K562 (cell line): ENCODE data around the gene MTCH2. TPM values are rescaled to one million over a fixed set of nuclear protein-coding genes. Genes with fewer than 3 reads are reported as not detected.

Experiments used
- ATAC-seq: fragments of 200-7000 bp; cut with Tn5 transposase; 3 replicates; pipeline ENCODE4 v1.9.1; 2020; ENCODE audit warnings: moderate library complexity
- BruUV-seq: library from RNA; stranded (reverse); fragments of 400-500 nt; replicated peaks from 2 replicates; lab custom pipeline; 2021; lab: Mats Ljungman, UMichigan
- CTCF ChIA-PET: fragments of 300-600 bp; formaldehyde crosslinking; extraction: SDS; loops from one replicate; lab custom pipeline; 2021; ENCODE audit warnings: low intra/inter-chr PET ratio; lab: Yijun Ruan, JAX
- POLR2A ChIA-PET: fragments of 300-600, 350-650 bp; sonication (Branson Sonifier 250); formaldehyde crosslinking; extraction: SDS; loops from one replicate; lab custom pipeline; 2021; ENCODE audit warnings: antibody characterized with exemption, inconsistent platforms; lab: Yijun Ruan, JAX
- DNase-seq, 4 experiments: peaks; one replicate each; pipeline versions ENCODE4 v3.0.0 to v3.0.0-alpha.2; 2011 to 2018; ENCODE audit warnings: low spot score in 3 of 4, mixed read lengths in 3 of 4; ENCODE audit errors: extremely low read depth in 1 of 4
- FAIRE-seq: peaks from 2 replicates; lab custom pipeline; 2011; peaks lifted over from hg19 to GRCh38; lab: Jason Lieb, UNC
- H2AFZ ChIP-seq: 2 replicates; pipeline ENCODE4 v1.6.0; 2011; ENCODE audit warnings: low read depth, low read length, control low read depth, inconsistent platforms
- H3K27ac ChIP-seq: fragments of 200-600 bp; 3 replicates; pipeline ENCODE4 v1.8.0; 2011; ENCODE audit warnings: low read depth, mild to moderate bottlenecking, control low read depth, inconsistent platforms, low read length, moderate library complexity, mixed read lengths; ENCODE audit errors: extremely low read depth
- H3K27me3 ChIP-seq, 2 experiments: fragments of 300-600 bp in 1 of 2; 2 replicates in 1 of 2; 3 replicates in 1 of 2; pipeline versions ENCODE4 v1.6.0 to v1.8.0; 2011; ENCODE audit warnings: inconsistent platforms in 2 of 2, low read length in 2 of 2, mild to moderate bottlenecking in 1 of 2, mixed read lengths in 1 of 2, moderate library complexity in 1 of 2; ENCODE audit not compliant: control insufficient read depth in 2 of 2, insufficient read depth in 2 of 2
- H3K36me3 ChIP-seq: fragments of 300-600 bp; 3 replicates; pipeline ENCODE4 v1.8.0; 2011; ENCODE audit warnings: mild to moderate bottlenecking, low read length, inconsistent platforms; ENCODE audit not compliant: control insufficient read depth, insufficient read depth
- H3K4me1 ChIP-seq, 2 experiments: fragments of 200-600 bp in 1 of 2; replicated peaks in 1 of 2; 2 replicates in 1 of 2; 3 replicates in 1 of 2; pipeline versions ENCODE4 v1.5.1 to v1.8.0; 2011; ENCODE audit warnings: inconsistent platforms in 2 of 2, low read length in 2 of 2, mild to moderate bottlenecking in 1 of 2, mixed read lengths in 1 of 2, moderate library complexity in 1 of 2; ENCODE audit not compliant: control insufficient read depth in 2 of 2, insufficient read depth in 2 of 2
- H3K4me2 ChIP-seq: 2 replicates; pipeline ENCODE4 v1.6.1; 2011; ENCODE audit warnings: low read length, control low read depth, inconsistent platforms, mixed read lengths; ENCODE audit not compliant: insufficient read depth
- H3K4me3 ChIP-seq: fragments of 200-600 bp; sonication (generic), shearing (Covaris generic); 2 replicates; pipeline ENCODE4 v1.5.1; 2016; ENCODE audit warnings: control low read depth, inconsistent platforms
- H3K79me2 ChIP-seq: fragments of 200-600 bp; 3 replicates; pipeline ENCODE4 v1.8.0; 2011; ENCODE audit warnings: low read length, inconsistent platforms; ENCODE audit not compliant: control insufficient read depth, insufficient read depth
- H3K9ac ChIP-seq, 2 experiments: 2 replicates each; pipeline versions ENCODE4 v1.6.0 to v1.6.1; 2011; ENCODE audit warnings: low read depth in 2 of 2, low read length in 2 of 2, control low read depth in 1 of 2, inconsistent platforms in 1 of 2, mild to moderate bottlenecking in 1 of 2, mixed read lengths in 1 of 2; ENCODE audit not compliant: insufficient read depth in 1 of 2
- H3K9me1 ChIP-seq: one replicate; pipeline ENCODE4 v1.6.0; 2011; ENCODE audit warnings: inconsistent platforms, mild to moderate bottlenecking, low read length, moderate library complexity; ENCODE audit not compliant: control insufficient read depth, insufficient read depth
- H3K9me3 ChIP-seq: replicated peaks from 2 replicates; pipeline ENCODE4 v1.5.1; 2011; ENCODE audit warnings: low read depth, low read length, inconsistent platforms; ENCODE audit not compliant: control insufficient read depth, insufficient read depth
- H4K20me1 ChIP-seq: replicated peaks from 2 replicates; pipeline ENCODE4 v1.6.1; 2011; ENCODE audit warnings: low read length, inconsistent platforms, mixed read lengths; ENCODE audit not compliant: control insufficient read depth, insufficient read depth
- ARID2 ChIP-seq: fragments of 450-650 bp; IDR thresholded peaks from 2 replicates; pipeline ENCODE4 v1.6.1; 2017; ENCODE audit warnings: antibody characterized with exemption, mild to moderate bottlenecking
- DNMT1 ChIP-seq: fragments of 450-650 bp; IDR thresholded peaks from 2 replicates; pipeline ENCODE4 v1.6.1; 2016; ENCODE audit warnings: antibody characterized with exemption, mild to moderate bottlenecking
- FOXJ3 ChIP-seq: sonication (generic); formaldehyde crosslinking; IDR thresholded peaks from 2 replicates; pipeline ENCODE4 v1.4.0; 2020; ENCODE audit warnings: mild to moderate bottlenecking, missing genetic modification reagents
- POLR2A ChIP-seq: fragments of 450-650 bp; conservative IDR thresholded peaks from 2 replicates; pipeline ENCODE4 v1.6.1; 2016
- POLR2G ChIP-seq: fragments of 200-400 bp; formaldehyde crosslinking; IDR thresholded peaks from 2 replicates; pipeline ENCODE4 v1.6.1; 2017; ENCODE audit warnings: low read depth, mild to moderate bottlenecking, antibody characterized with exemption, low read length, moderate library complexity
- TCF7 ChIP-seq: sonication (generic); IDR thresholded peaks from 2 replicates; pipeline ENCODE4 v1.6.1; 2016; ENCODE audit warnings: antibody characterized with exemption, borderline replicate concordance
- ZNF197 ChIP-seq: fragments of 200-800 bp; sonication (Bioruptor generic); IDR thresholded peaks from 2 replicates; pipeline ENCODE4 v1.6.1; 2016; ENCODE audit warnings: low read depth, missing genetic modification characterization, missing compliant biosample characterization
- ZNF212 ChIP-seq: fragments of 450-650 bp; formaldehyde crosslinking; IDR thresholded peaks from 2 replicates; pipeline ENCODE4 v1.4.0; 2020; ENCODE audit warnings: mild to moderate bottlenecking
- in situ Hi-C: fragments of 300-500 bp; cut with MboI; formaldehyde crosslinking; loops from 4 replicates; pipeline ENCODE4 v1.15.0; 2018; ENCODE audit warnings: inconsistent platforms, mixed read lengths
- intact Hi-C: fragments of 100-400 bp; cut with micrococcal nuclease; formaldehyde crosslinking; loops from 2 replicates; pipeline ENCODE4 v1.14.2; 2022
- polyA plus RNA-seq, 8 experiments: library from polyadenylated mRNA; depleted of rRNA in 4 of 8; stranded (reverse) in 5 of 8; unstranded in 3 of 8; fragments of >200 nt; fragmentation: Nextera tagmentation in 2 of 8; fragmentation: Illumina TruSeq in 1 of 8; extraction: Ambion mirVana in 2 of 8; extraction: Trizol in 1 of 8; gene quantifications; 2 replicates each; pipeline versions ENCODE4 v1.2.1 to v1.2.3, GENCODE V29; 2011 to 2014; ENCODE audit warnings: inconsistent platforms in 1 of 8, missing spikeins in 1 of 8
- total RNA-seq, 7 experiments: library from RNA; depleted of rRNA in 6 of 7; stranded (reverse); fragments of >200 nt in 6 of 7; fragmentation: Illumina TruSeq in 2 of 7; extraction: Trizol in 2 of 7; gene quantifications; 2 replicates each; pipeline versions ENCODE4 v1.2.1 to v1.2.3, GENCODE V29; 2011 to 2021; ENCODE audit warnings: low replicate concordance in 1 of 7

MTCH2 gene
- total and polyA plus RNA-seq, 9 of the 15 experiments (the other 6 are each of a cell fraction or from before 2014, with no cell fraction given), result 95.4 to 620 (median 198) TPM

DNA sequence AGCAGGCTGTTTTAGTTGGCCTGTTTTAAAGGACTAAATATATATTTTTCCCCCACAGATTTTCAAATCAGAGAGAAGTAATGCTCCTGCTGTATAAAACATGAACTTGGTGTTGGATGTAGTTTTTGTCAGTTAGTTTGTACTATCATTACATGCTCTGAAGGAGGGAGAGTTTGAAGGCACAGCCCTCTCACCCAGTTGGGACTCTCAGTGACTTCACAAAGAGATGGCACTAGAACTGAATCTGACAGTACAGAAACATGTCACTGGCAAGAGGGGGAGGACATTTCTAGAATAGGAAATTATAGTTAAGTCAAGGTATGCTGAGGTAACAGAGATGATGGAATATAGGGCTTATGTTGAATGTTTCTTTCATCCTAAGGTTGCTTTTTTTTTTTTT lies 27.1 kb downstream of the MTCH2 start:
- H2AFZ ChIP-seq, result no peak overlapping the region
- H3K9me1 ChIP-seq, result no peaks in the 10 kb centered on the region
- H3K4me2 ChIP-seq, result no peak overlapping the region
- H3K4me3 ChIP-seq, result no peak overlapping the region
- H3K4me1 ChIP-seq, result no peaks in the 10 kb centered on the region
- no peaks in the 10 kb centered on the region for H3K79me2 ChIP-seq
- ChIA-PET POLR2A (interaction anchor here (0.6 to 0.9 kb wide), 2 partner anchors 9 to 941 kb away, joined by 3 read pairs; no protein-coding TSS in a partner anchor), CTCF (no interaction called here)
- TF ChIP-seq DNMT1 (no peak), POLR2A (0 out of 2 replicates have a peak, but pooled peaks have one; percentile 11), ZNF197 (CRISPR knock-in tag) (no peak), POLR2G (0 out of 2 replicates have a peak, but pooled peaks have one; percentile 11), ZNF212 (CRISPR knock-in tag) (no peak), FOXJ3 (CRISPR knock-in tag) (no peak), TCF7 (no peak), ARID2 (no peak)
- no peaks in the 10 kb centered on the region for H3K9me3 ChIP-seq
- in situ Hi-C loops, result no loop called here
- peak; percentile 8; the same call in 1 of the 3 replicates for ATAC-seq
- H3K27me3 ChIP-seq, result no peaks in the 10 kb centered on the region
- BruUV-seq, result no TSS peak
- no peak for DNase-seq
- FAIRE-seq, result no peak
- peaks cover 32% of the 10 kb centered on the region; the same call in 2 of the 3 replicates for H3K36me3 ChIP-seq
- no peak overlapping the region for H3K9ac ChIP-seq
- intact Hi-C loops, result loop anchor here (10.0 kb wide), 2 partner anchors 130 to 240 kb away; partner anchors contain the start of gene SPI1
- H3K27ac ChIP-seq, result no peak overlapping the region
- H4K20me1 ChIP-seq, result no peaks in the 10 kb centered on the region
